Astrocyte (in vitro differentiated cells and primary cell): ENCODE results near the gene WTAP.

Experiments used
- CTCF ChIP-seq: IDR thresholded peaks from 2 replicates; pipeline ENCODE4 v1.5.1; 2011; ENCODE audit warnings: low read depth, mild to moderate bottlenecking, inconsistent platforms, low read length, moderate library complexity; ENCODE audit not compliant: insufficient read depth
- EZH2 ChIP-seq: IDR thresholded peaks from 2 replicates; pipeline ENCODE4 v1.6.1; 2012; ENCODE audit warnings: mild to moderate bottlenecking, low read length, inconsistent platforms; ENCODE audit not compliant: insufficient read depth

- TF ChIP-seq CTCF: no peak
- no peak for TF ChIP-seq EZH2
Observed at GRCh38 chr6:159756508-159756907, 29.2 kb downstream of the WTAP start.
